HG03354 (cell line): ENCODE data around the gene NAP1L4.

Experiments
- ATAC-seq: cut with Tn5 transposase; IDR thresholded peaks from one replicate; pipeline ENCODE4 v1.9.1; 2021; ENCODE audit warnings: mild to moderate bottlenecking; ENCODE audit not compliant: unreplicated experiment, poor library complexity, severe bottlenecking

NAP1L4 gene

GRCh38 chr11:3011891-3012885 lies 20.1 kb upstream of the NAP1L4 start:
- no peak for ATAC-seq

GRCh38 chr11:3010521-3011275 lies 18.6 kb upstream of the NAP1L4 start:
- no peak for ATAC-seq

- no peak for ATAC-seq
These were observed 17.9 kb upstream of the NAP1L4 start for GRCh38 chr11:3010004-3010403.

- no peak for ATAC-seq
These were observed 17.4 kb upstream of the NAP1L4 start for GRCh38 chr11:3009481-3009880.

GRCh38 chr11:3008746-3009336 lies 16.7 kb upstream of the NAP1L4 start:
- ATAC-seq, result no peak

- no peak for ATAC-seq
These were observed 15.4 kb upstream of the NAP1L4 start for GRCh38 chr11:3007404-3008010.

- no peak for ATAC-seq
These were observed 14.6 kb upstream of the NAP1L4 start for GRCh38 chr11:3006505-3007260.

GRCh38 chr11:3004481-3004880 lies 12.4 kb upstream of the NAP1L4 start:
- no peak for ATAC-seq

- ATAC-seq, result no peak
These were observed 11.5 kb upstream of the NAP1L4 start for GRCh38 chr11:3003396-3004231.

GRCh38 chr11:3002871-3003270 lies 10.7 kb upstream of the NAP1L4 start:
- ATAC-seq, result no peak

- no peak for ATAC-seq
These were observed 10.3 kb upstream of the NAP1L4 start for GRCh38 chr11:3002351-3002861.

GRCh38 chr11:3001496-3001895 lies 9.4 kb upstream of the NAP1L4 start:
- ATAC-seq, result no peak

GRCh38 chr11:3000032-3000961 lies 8.2 kb upstream of the NAP1L4 start:
- ATAC-seq, result no peak

- ATAC-seq, result no peak
These were observed 7.4 kb upstream of the NAP1L4 start for GRCh38 chr11:2999464-2999998.

- ATAC-seq, result no peak
These were observed 6.1 kb upstream of the NAP1L4 start for GRCh38 chr11:2998073-2998850.

GRCh38 chr11:2997406-2997805 lies 5.3 kb upstream of the NAP1L4 start:
- ATAC-seq, result no peak
